Keratinocyte (primary cell): ENCODE results near the gene ABCA4.
A peak's percentile ranks its signal among the peaks of the same experiment; 100 is the strongest.

ENCODE experiments used
- EZH2 ChIP-seq: IDR thresholded peaks from one replicate; pipeline ENCODE4 v1.6.1; 2012; ENCODE audit warnings: inconsistent platforms, mild to moderate bottlenecking, low read length, moderate library complexity
- TF ChIP-seq, protein P1 (sequence below), 3 experiments: IDR thresholded peaks in 1 of 3; conservative IDR thresholded peaks in 1 of 3; optimal IDR thresholded peaks in 1 of 3; 2 replicates in 2 of 3; 3 replicates in 1 of 3; pipeline versions ENCODE3 to v1.5.1; 2011; ENCODE audit warnings: low read length in 3 of 3, mild to moderate bottlenecking in 3 of 3, moderate library complexity in 2 of 3, control low read depth in 1 of 3, inconsistent platforms in 1 of 3; ENCODE audit not compliant: insufficient read depth in 2 of 3; ENCODE audit errors: extremely low read depth in 1 of 3

DNA sequence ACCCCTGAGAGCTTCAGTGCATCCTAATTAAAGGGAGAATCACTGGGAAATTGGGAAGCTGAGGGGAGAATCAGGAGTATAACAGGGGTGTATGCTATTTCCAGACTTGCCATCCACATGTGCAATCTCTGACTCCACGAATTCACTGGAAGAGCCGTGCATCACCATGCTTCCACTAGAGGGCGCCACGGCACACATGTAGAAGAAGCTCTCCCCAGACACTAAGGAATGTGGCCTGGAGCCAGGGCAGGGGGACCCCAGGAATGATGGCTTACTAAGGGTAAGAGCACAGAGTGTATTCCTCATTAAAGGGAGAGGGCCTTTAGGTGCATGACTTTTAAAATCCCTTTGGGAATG, 81.5 kb downstream of the ABCA4 start:
- TF ChIP-seq, protein P1, sequence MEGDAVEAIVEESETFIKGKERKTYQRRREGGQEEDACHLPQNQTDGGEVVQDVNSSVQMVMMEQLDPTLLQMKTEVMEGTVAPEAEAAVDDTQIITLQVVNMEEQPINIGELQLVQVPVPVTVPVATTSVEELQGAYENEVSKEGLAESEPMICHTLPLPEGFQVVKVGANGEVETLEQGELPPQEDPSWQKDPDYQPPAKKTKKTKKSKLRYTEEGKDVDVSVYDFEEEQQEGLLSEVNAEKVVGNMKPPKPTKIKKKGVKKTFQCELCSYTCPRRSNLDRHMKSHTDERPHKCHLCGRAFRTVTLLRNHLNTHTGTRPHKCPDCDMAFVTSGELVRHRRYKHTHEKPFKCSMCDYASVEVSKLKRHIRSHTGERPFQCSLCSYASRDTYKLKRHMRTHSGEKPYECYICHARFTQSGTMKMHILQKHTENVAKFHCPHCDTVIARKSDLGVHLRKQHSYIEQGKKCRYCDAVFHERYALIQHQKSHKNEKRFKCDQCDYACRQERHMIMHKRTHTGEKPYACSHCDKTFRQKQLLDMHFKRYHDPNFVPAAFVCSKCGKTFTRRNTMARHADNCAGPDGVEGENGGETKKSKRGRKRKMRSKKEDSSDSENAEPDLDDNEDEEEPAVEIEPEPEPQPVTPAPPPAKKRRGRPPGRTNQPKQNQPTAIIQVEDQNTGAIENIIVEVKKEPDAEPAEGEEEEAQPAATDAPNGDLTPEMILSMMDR (optimal IDR thresholded peaks at IDR 0.05 in 1 of 3, IDR thresholded peaks at IDR 0.05 in 1 of 3, conservative IDR thresholded peaks at IDR 0.05 in 1 of 3; ENCODE audit: extremely low read depth in 1 of 3, insufficient read depth in 2 of 3, low read length in 3 of 3) = peak; percentile 88 to 99 (median 96)
- TF ChIP-seq EZH2 = no peak
